ENCODE measurements around the gene EXOC1. TPM values are rescaled to one million over a fixed set of nuclear protein-coding genes. Genes with fewer than 3 reads are reported as not detected.

Gene EXOC1
- total RNA-seq, 1 experiment from 2014 or later: 21.2 TPM

DNA sequence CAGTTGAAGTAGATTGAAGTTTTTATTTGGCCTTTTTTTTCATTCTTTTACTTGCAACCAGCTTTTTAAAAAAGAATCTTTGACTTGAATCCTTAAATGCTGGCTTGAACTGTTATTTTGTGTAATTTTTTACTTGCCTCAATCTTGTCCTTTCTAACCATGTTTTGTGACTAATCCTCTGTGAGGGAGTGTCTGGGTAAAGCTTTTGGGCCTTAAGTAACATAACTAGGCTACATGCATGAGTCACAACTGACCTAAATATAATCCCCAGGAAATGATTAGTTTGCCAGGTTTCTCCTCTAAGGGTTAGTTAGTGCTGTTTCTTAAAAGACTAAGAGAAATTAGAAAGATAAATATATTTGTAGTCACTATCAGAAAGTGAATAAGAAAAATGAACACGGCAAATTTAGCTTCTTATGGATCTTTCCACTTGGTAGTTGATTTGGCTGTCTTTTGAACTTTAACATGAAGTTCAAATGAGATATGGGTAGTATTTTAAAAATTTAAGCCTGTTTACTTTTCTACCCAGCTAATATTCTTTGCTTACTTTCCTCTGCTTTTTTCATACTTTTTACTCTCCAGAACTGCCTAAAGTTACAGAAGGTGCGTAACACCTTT, 13.0 kb downstream of the EXOC1 start:
- H3K4me1 Mint-ChIP-seq: no peaks in the 10 kb centered on the region
- H3K4me2 ChIP-seq (ENCODE audit: insufficient read depth, insufficient read length, low read length): no peak overlapping the region
- H3K36me3 Mint-ChIP-seq (ENCODE audit: insufficient read depth in 1 of 3, low read depth in 3 of 3): peaks cover 9 to 26% (median 20%) of the 10 kb centered on the region in 3 experiments
- H2BK15ac ChIP-seq (ENCODE audit: low read depth, low read length): no peak overlapping the region
- H2AK5ac ChIP-seq (ENCODE audit: insufficient read length, low read length): no peak overlapping the region
- no peak for DNase-seq
- H3K4ac ChIP-seq (ENCODE audit: low read depth, low read length): no peak overlapping the region
- H2AFZ ChIP-seq (ENCODE audit: low read length): no peak overlapping the region
- no peak overlapping the region for H2BK12ac ChIP-seq (ENCODE audit: insufficient read length, low read depth, low read length)
- H3K4me3 Mint-ChIP-seq: no peak overlapping the region
- H4K91ac ChIP-seq (ENCODE audit: insufficient read length, low read depth, low read length): no peak overlapping the region
- H2BK20ac ChIP-seq (ENCODE audit: low read depth, low read length, poor library complexity, severe bottlenecking): no peak overlapping the region
- H3K14ac ChIP-seq (ENCODE audit: insufficient read depth, low read length): no peak overlapping the region
- no peak overlapping the region for H3K18ac ChIP-seq (ENCODE audit: insufficient read length, low read depth, low read length)
- H3K27ac ChIP-seq (ENCODE audit: insufficient read length, low read depth, low read length): no peak overlapping the region
- H4K20me1 ChIP-seq (ENCODE audit: control insufficient read depth, insufficient read depth, insufficient read length): no peaks in the 10 kb centered on the region
- H3K27me3 ChIP-seq (ENCODE audit: insufficient read depth, low read length): no peaks in the 10 kb centered on the region
- H3K23me2 ChIP-seq (ENCODE audit: insufficient read length, low read depth, low read length, poor library complexity, severe bottlenecking): no peaks in the 10 kb centered on the region
- H3K9me3 Mint-ChIP-seq: no peaks in the 10 kb centered on the region
- H4K5ac ChIP-seq (ENCODE audit: insufficient read length, low read depth, low read length): no peak overlapping the region
- no peak overlapping the region for H3K23ac ChIP-seq (ENCODE audit: insufficient read length, low read depth, low read length)
- H4K8ac ChIP-seq (replicated peaks; ENCODE audit: insufficient read length, low read depth, low read length): no peak overlapping the region
- no CpG with 5 or more reads among the region's 2 CpGs for WGBS (ENCODE audit: extremely low coverage, insufficient read length, low lambda C conversion rate)
- no peaks in the 10 kb centered on the region for H3K79me2 ChIP-seq (ENCODE audit: insufficient read depth, low read length)
- H3T11ph ChIP-seq (ENCODE audit: low read length): no peak overlapping the region
- H3K4me1 ChIP-seq (ENCODE audit: insufficient read depth, low read length): no peaks in the 10 kb centered on the region
- no peak overlapping the region for H3K27ac Mint-ChIP-seq
- TF ChIP-seq, protein P1, sequence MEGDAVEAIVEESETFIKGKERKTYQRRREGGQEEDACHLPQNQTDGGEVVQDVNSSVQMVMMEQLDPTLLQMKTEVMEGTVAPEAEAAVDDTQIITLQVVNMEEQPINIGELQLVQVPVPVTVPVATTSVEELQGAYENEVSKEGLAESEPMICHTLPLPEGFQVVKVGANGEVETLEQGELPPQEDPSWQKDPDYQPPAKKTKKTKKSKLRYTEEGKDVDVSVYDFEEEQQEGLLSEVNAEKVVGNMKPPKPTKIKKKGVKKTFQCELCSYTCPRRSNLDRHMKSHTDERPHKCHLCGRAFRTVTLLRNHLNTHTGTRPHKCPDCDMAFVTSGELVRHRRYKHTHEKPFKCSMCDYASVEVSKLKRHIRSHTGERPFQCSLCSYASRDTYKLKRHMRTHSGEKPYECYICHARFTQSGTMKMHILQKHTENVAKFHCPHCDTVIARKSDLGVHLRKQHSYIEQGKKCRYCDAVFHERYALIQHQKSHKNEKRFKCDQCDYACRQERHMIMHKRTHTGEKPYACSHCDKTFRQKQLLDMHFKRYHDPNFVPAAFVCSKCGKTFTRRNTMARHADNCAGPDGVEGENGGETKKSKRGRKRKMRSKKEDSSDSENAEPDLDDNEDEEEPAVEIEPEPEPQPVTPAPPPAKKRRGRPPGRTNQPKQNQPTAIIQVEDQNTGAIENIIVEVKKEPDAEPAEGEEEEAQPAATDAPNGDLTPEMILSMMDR (conservative IDR thresholded peaks at IDR 0.05): no peak
- no peak overlapping the region for H2BK120ac ChIP-seq (ENCODE audit: low read depth, low read length, poor library complexity, severe bottlenecking)
- no peaks in the 10 kb centered on the region for H3K9me3 ChIP-seq (ENCODE audit: control insufficient read depth, low read depth, low read length)
- no peaks in the 10 kb centered on the region for H3K27me3 Mint-ChIP-seq (ENCODE audit: low read depth)
- no peak overlapping the region for H3K9ac ChIP-seq (ENCODE audit: extremely low read depth, insufficient read length, low read length)
- no peaks in the 10 kb centered on the region for H3K79me1 ChIP-seq (ENCODE audit: insufficient read depth, low read depth, low read length, poor library complexity, severe bottlenecking)
- no peak overlapping the region for H3K56ac ChIP-seq (ENCODE audit: insufficient read length, low read depth, low read length)
- H2BK5ac ChIP-seq (ENCODE audit: insufficient read length, low read length): no peak overlapping the region
